Measurements from ENCODE around the gene TUBA1A.
"Not testable (repeated sequence)": the region's sequence is repeated elsewhere in the genome, so short reads cannot be mapped to it uniquely, and the experiment has no call there.

TUBA1A gene

GRCh38 chr12:49188916-49189367, at the start of gene TUBA1A:
TSS of gene TUBA1A (minus strand) at chr12:49189080. CDS start at chr12:49188979, 101 bp downstream.
- peak; percentile 97 for DNase-seq (ENCODE audit: low spot score)

GRCh38 chr12:49236423-49236822, 47.5 kb upstream of the TUBA1A start:
- DNase-seq (ENCODE audit: low spot score), result peak; percentile 11

GRCh38 chr12:49233842-49234526, 45.1 kb upstream of the TUBA1A start:
- DNase-seq (ENCODE audit: low spot score), result peak; percentile 40

GRCh38 chr12:49232940-49233841, 44.3 kb upstream of the TUBA1A start:
- DNase-seq (ENCODE audit: low spot score), result no peak

GRCh38 chr12:49231878-49232655, 43.2 kb upstream of the TUBA1A start:
- DNase-seq (ENCODE audit: low spot score), result no peak

GRCh38 chr12:49230805-49231194, 41.9 kb upstream of the TUBA1A start:
- no peak for DNase-seq (ENCODE audit: low spot score)

- no peak for DNase-seq (ENCODE audit: low spot score)
Measured at GRCh38 chr12:49230176-49230804, 41.4 kb upstream of the TUBA1A start.

GRCh38 chr12:49228653-49229052, 39.8 kb upstream of the TUBA1A start:
- no peak for DNase-seq (ENCODE audit: low spot score)

- DNase-seq (ENCODE audit: low spot score), result no peak
Measured at GRCh38 chr12:49227713-49228112, 38.8 kb upstream of the TUBA1A start.

- no peak for DNase-seq (ENCODE audit: low spot score)
Measured at GRCh38 chr12:49225576-49226166, 36.8 kb upstream of the TUBA1A start.

GRCh38 chr12:49223590-49224369, 34.9 kb upstream of the TUBA1A start:
- no peak for DNase-seq (ENCODE audit: low spot score)

GRCh38 chr12:49223122-49223521, 34.2 kb upstream of the TUBA1A start:
- DNase-seq (ENCODE audit: low spot score), result no peak

- no peak for DNase-seq (ENCODE audit: low spot score)
Measured at GRCh38 chr12:49220972-49221371, 32.1 kb upstream of the TUBA1A start.

- no peak for DNase-seq (ENCODE audit: low spot score)
Measured at GRCh38 chr12:49219417-49220026, 30.6 kb upstream of the TUBA1A start.

- DNase-seq (ENCODE audit: low spot score), result no peak
Measured at GRCh38 chr12:49212572-49212971, 23.7 kb upstream of the TUBA1A start.

- not testable (repeated sequence) for DNase-seq (ENCODE audit: low spot score)
Measured at GRCh38 chr12:49210703-49211102, 21.8 kb upstream of the TUBA1A start.

- no peak for DNase-seq (ENCODE audit: low spot score)
Measured at GRCh38 chr12:49208676-49209075, 19.8 kb upstream of the TUBA1A start.

GRCh38 chr12:49208146-49208545, 19.3 kb upstream of the TUBA1A start:
- no peak for DNase-seq (ENCODE audit: low spot score)

- DNase-seq (ENCODE audit: low spot score), result no peak
Measured at GRCh38 chr12:49206389-49206788, 17.5 kb upstream of the TUBA1A start.

GRCh38 chr12:49201595-49202295, 12.9 kb upstream of the TUBA1A start:
- peak; percentile 15 for DNase-seq (ENCODE audit: low spot score)
